HG02981 (cell line): Measurements from ENCODE around the gene SIRT7.
A peak's percentile ranks its signal among the peaks of the same experiment; 100 is the strongest.

Experiments used
- ATAC-seq: cut with Tn5 transposase; IDR thresholded peaks from one replicate; pipeline ENCODE4 v1.9.1; 2021; ENCODE audit warnings: mild to moderate bottlenecking, moderate library complexity; ENCODE audit not compliant: unreplicated experiment

Gene SIRT7

DNA sequence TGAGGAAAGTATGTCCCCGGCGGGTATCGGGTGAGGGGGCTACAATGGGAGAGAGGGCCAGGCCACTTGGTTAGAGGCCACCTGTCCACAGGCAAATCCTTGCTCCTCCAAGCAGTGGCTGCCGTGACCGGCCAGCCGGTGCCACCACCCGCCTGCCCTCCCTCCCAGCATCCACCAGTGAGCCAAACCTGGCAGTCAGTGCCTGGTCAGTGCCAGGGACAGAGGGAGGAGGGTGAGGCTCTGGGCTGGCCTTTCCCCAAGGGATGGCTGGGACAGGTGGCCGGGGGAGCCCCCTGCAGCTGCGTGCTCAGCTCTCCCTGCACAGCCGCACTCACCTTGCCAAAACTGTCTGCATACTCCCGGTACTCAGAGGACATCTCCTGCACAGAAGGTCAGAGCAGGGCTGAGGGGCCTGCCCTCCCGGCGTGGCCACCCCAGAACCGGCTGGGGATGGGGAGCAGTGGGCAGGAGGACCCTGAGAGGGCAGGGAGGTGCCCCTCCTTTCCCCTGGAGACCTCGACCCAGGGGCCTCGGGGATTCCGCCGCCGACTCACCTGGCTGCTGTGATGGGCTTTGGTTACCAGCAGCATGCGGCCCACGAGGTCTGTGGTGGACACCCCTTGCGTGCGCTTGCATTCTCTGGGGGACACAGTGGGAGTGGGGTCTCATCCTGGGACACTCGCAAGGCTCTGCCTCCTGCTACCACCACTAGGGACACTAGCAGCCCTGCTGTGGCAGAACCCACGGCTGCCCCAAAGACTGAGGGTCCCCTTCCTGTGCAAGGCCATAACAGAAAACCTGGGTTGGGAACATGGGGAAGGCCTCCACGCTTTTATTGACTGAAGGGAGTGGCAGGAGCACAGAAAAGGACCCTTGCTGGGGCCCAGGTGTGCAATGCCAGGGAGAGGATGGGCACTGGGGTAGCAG is 10.5 kb downstream of the SIRT7 start:
- ATAC-seq = no peak

- no peak for ATAC-seq
These were observed 11.3 kb downstream of the SIRT7 start for GRCh38 chr17:81906476-81907218.

GRCh38 chr17:81905993-81906392 is 12.0 kb downstream of the SIRT7 start:
- no peak for ATAC-seq

DNA sequence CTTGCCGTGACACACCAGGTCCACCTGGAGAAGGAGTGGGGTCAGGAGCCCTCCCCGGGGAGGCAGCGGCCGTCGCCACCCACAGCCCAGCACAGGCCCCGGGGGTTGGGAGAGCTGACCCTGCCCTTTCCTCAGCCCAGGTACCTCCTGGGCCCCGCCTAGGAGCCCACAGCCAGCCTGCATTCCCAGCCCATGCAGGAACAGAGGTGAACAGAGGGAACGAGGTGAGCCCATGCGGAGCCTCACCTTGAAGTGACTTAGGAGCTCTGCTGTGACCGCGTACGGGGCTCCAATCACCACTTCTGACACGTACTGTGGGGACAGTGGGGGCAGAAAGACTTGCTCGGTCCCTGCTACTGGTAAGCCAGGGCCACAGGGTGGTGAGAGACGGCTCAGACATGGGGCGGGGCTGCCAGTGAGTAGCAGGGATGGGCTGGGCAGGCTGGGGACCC is 12.5 kb downstream of the SIRT7 start:
- ATAC-seq = no peak

GRCh38 chr17:81904600-81905423 is 13.2 kb downstream of the SIRT7 start:
- no peak for ATAC-seq

DNA sequence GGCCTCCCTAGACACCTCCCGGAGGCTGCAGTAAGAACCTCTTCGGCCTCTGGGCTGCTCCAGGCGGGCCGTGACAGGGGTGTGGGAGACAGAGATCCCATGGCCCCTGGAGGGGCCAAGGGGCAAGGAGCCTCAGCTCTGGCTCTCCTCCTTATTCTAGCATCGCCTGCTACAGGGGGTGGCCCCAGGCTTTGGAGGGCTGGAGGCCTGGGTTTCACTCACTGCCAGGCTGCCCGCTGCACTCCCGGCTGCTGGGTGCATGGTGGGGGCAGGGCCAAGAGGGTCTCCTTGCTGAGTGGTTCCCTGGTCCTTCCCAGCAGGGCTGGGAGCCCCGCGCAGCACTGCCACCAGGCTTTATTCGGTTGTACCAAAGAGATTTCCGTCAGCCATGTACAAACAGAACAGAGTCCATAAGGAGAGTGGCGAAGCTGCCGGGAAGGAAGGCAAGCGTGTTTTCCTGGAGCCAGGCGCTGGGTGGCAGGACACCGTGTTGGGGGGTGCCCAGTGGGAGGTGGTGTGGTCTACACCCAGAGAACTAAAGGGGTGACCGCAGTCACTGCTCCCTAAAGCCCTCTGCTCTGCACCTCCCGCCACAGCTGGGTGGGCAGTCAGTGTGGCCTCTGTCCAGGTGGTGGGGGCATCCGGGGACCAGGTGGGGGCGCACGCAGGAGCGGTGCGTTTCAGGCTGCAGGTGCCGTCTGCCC is 13.9 kb downstream of the SIRT7 start:
- ATAC-seq = no peak

DNA sequence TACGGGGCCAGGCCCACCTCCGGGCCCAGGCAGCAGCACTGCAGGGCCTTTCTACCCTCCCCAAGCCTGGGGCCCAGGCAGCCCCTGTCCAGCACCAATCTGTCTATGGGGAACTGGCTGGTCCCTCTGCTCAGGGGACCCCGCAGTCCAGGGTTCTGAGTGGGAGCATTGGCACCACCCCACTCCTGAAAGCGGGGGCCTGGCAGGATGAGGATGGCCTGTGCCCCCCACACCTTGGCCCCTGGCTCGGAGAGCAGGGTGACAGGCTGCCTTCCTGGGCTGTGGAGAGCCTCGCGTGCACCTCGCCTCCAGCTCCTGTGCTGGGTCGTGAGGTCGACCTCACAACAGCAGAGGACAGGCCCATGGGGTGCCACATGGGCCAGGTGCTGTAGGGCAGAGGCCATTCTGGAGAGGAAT is 14.6 kb downstream of the SIRT7 start:
- no peak for ATAC-seq

GRCh38 chr17:81902653-81903414 is 15.1 kb downstream of the SIRT7 start:
- no peak for ATAC-seq

GRCh38 chr17:81902023-81902652 is 15.8 kb downstream of the SIRT7 start, which contains the start of gene NPB:
TSS of gene NPB (plus strand) at chr17:81902238. CDS start at chr17:81902278, 40 bp downstream.
- ATAC-seq = no peak

GRCh38 chr17:81901167-81902022 is 16.6 kb downstream of the SIRT7 start:
- no peak for ATAC-seq

DNA sequence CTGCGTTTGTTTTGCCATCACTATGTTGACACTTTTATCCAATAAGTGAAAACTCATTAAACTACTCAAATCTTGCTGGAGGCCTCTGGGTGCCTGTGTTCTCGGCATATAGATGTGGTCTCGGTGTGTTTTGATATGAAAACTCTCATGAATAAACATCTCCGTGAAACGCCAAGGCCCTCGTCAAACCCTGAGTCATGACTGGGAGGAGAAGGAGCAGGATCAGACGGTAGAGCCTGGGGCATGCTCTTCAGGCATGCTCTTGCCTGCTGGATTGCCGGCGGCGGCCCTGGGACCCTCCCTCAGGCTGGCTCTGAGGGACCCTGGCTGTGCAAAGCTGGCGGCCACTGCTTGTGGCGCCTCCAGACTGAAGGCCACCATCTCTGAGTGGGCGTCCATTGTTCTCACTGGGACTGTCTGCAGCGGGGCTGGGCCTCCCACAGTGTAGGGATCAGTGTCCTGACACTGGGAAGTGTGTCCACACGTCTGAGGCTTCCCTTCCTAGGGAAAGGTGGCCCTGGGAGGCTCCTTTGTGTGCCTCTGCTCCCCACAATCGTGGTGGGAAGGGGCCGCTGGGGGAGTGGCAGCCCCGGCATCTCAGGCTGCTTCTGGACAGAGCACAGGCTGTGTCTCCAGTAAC is 17.7 kb downstream of the SIRT7 start:
- ATAC-seq = no peak

DNA sequence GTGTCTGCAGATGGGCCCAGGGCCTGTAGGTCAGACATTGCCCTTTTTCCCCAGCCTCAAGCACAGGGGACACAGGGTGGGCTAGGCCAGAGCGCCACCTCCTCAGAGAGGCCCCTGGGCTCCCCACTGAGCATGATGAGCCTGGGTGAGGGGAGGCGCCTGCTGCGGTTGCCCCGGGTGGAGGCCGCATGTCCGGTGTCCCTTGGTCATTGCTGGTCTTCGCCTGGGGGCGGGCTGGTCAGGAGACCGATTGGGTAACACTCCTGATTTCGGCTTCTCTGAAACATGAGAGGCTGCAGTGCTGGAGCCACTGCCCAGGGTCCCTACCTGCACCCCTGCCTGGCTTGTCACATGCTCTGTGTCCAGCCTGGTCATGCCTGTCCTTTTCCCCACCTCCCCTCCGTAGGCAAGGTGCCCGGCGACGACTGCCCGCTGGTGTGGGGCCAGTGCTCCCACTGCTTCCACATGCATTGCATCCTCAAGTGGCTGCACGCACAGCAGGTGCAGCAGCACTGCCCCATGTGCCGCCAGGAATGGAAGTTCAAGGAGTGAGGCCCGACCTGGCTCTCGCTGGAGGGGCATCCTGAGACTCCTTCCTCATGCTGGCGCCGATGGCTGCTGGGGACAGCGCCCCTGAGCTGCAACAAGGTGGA is 18.3 kb downstream of the SIRT7 start:
- no peak for ATAC-seq

GRCh38 chr17:81898885-81899284 is 19.1 kb downstream of the SIRT7 start:
- ATAC-seq = no peak

DNA sequence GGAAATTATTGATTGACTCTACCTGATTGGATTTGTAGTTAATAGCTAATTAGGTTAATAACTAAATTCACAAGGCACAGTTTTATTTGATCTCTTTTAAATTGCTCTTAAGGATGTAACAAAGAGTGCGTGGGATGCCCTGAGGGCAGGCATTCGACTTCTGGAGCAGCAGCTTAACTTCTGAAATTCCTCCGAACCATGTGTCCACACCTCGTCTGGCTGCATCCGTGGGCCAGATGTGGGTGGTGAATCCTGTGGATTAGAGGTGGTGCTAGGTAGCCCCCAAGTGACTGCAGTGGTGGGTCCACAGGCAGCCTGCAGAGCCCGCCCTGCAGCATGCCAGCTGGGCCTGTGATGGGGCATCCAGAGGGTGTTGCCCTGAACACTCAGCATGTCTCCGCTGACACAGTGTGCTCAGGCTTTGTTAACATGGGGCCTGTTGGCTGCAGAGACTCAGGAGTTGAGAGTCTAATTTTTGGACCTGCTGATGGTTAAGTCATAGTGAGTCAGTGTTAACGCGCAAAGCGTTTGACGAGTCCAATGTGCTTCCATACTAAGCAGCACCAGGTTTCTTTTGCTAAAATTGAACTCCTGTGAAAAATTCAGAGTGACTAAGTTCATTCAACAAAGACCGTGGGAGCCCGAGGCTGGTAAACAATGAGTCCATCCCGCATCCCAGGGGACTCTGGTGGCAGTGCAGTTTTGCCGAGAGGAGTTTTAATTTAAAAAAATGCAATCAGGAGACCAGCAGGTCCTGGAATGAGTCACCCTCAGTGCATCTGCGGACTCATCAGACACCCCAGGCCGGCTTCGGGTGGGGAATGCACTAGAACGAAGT is 19.7 kb downstream of the SIRT7 start:
- no peak for ATAC-seq

DNA sequence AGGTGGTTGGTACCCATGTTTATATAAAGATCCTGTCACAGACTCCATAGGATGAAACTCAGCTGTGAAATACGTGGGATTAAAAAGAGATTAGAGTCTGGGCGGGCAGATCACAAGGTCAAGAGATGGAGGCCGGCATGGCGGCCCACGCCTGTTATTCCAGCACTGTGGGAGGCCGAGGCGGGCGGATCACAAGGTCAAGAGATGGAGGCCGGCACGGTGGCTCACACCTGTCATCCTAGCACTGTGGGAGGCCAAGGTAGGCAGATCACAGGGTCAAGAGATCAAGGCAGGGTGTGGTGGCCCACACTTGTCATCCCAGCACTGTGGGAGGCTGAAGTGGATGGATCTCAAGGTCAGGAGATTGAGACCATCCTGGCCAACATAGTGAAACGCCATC is 22.6 kb downstream of the SIRT7 start:
- no peak for ATAC-seq

DNA sequence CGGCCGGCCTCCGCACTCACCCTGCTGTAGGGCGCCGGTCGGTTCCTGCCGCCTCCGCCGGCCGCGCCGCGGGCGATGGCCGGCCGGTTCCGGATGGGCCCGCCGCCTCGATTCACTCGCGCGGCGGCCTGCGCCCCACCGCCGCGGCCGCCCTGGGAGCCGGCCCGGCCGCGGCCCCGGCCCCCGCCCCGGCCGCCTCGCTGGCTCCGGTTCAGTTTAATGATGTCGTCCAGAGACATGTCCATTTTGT is 26.7 kb downstream of the SIRT7 start:
- peak; percentile 19 for ATAC-seq
